Amniotic epithelial cell (primary cell): ENCODE results near the gene HIF1A.

Experiments used
- DNase-seq: peaks from one replicate; pipeline ENCODE4 v3.0.0-alpha.2; 2010; ENCODE audit warnings: low read depth

HIF1A gene

GRCh38 chr14:61749264-61749663 lies 54.0 kb downstream of the HIF1A start:
- DNase-seq = peak; percentile 41

DNA sequence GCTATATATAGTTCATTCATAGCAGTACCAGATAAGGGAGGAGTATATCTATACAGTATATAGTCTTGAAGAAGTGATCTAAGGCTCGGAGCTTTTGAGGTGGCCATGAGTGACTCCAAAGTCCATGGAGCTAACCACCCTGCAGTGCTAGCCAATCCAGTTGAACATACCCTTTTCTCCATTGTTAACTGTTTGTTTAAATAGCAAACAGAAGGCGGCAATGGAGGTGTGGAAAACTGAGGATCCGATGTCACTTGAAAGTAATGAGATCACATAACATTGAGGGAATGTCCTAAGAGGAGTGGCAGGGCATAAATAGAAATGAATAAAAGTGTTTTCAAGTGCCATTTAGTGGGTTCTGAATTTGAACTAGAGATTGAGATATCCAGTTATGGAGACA lies 54.6 kb downstream of the HIF1A start:
- DNase-seq = peak; percentile 30

- DNase-seq = peak; percentile 76
Measured at GRCh38 chr14:61750708-61751474, 55.6 kb downstream of the HIF1A start.

- peak; percentile 38 for DNase-seq
Measured at GRCh38 chr14:61751475-61751989, 56.2 kb downstream of the HIF1A start.

DNA sequence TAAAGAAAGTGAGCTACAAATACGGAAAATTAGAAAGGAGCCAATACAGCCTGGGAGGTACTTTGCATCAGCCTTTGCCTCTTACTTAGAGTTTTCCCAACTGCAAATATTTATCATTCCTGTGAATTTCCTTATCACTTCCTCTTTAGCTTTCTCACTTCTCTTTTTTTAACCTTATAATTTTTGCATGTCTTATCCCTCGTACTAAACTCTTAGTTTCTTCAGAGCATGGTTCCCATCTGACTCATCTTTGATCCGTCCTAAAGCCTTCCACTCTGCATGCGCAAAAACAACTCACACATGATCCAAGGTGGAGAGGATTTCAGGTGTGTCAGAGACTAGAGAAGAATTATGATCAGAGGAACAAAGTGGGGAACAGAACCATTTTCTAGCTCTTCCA lies 57.3 kb downstream of the HIF1A start:
- DNase-seq = peak; percentile 76

GRCh38 chr14:61753631-61754030 lies 58.3 kb downstream of the HIF1A start:
- peak; percentile 53 for DNase-seq

- DNase-seq = peak; percentile 55
Measured at GRCh38 chr14:61754627-61755381, 59.5 kb downstream of the HIF1A start.

- DNase-seq = peak; percentile 25
Measured at GRCh38 chr14:61755382-61755742, 60.0 kb downstream of the HIF1A start.

DNA sequence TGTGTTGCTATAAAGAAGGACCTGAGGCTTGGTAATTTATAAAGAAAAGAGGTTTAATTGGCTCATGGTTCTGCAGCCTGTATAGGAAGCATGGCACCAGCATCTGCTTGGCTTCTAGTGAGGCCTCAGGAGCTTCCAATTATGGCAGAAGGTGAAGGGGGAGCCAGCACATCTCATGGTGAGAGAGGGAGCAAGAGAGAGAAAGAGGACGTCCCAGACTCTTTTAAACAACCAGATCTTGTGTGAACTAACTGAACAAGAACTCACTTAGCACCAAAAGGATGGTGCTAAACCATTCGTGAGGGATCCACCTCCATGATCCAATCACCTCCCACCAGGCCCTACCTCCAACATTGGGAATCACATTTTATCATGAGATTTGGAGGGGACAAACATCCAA lies 60.8 kb downstream of the HIF1A start:
- DNase-seq = peak; percentile 43

DNA sequence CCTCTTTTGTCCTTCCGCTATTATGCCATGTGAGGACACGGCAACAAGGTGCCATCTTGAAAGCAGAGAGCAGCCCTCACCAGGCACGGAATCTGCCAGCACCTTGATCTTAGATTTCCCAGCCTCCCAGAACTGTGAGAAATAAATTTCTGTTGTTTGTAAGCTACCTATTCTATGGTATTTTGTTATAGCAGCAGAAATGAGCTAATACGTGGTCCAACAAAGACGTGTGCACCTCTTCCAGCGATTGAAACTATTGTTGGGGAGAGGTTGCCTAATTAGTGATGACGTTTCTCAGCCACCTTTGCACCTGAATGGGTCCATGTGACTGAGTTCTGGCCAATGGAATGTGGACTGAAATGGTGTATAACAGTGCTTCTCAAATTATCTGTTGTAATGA lies 64.6 kb downstream of the HIF1A start:
- peak; percentile 5 for DNase-seq

GRCh38 chr14:61761557-61761956 lies 66.2 kb downstream of the HIF1A start:
- no peak for DNase-seq

DNA sequence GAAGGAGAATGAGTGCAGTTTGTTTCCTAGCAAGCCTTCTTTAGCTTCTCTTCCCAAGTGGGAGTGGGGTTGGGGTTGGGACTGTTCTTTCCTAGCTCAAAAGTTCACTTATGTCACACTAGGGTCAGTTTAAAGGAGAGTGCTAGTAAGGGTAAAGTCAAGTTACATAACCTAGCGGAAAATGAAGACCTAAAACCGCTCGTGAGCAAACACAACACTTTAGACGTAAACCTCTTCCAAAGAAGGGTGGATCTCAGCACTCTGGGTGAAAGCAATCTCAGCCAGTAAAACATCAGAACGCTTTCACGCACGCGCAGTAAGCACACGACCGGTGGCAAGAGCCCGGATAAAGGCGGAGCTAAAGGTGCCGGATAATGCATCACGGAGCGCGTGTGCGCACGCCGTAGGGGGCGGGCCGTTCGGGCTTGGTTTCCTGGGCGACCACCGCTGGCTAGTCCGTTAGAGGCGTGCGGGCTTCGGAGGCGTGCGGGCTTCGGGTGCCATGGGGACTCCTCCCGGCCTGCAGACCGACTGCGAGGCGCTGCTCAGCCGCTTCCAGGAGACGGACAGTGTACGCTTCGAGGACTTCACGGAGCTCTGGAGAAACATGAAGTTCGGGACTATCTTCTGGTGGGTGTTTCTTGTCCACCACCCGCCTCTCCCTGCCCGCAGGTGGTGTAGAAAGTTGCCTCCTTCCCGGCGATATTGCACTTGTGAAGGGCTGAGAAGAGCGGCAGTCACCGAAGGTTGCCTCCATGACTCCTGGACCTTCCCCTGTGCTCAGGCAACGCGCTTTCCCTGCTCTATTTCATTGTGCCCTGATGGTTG lies 66.9 kb downstream of the HIF1A start, which contains the start of gene SNAPC1:
TSS of gene SNAPC1 (plus strand) at position 462 of the 828 bp plus-strand sequence. CDS start at position 503, 41 bp downstream.
- peak; percentile 94 for DNase-seq

GRCh38 chr14:61764342-61765122 lies 69.2 kb downstream of the HIF1A start:
- DNase-seq = no peak

- no peak for DNase-seq
Measured at GRCh38 chr14:61765225-61765943, 70.1 kb downstream of the HIF1A start.

GRCh38 chr14:61766151-61766550 lies 70.8 kb downstream of the HIF1A start:
- DNase-seq = no peak

- DNase-seq = no peak
Measured at GRCh38 chr14:61768240-61768639, 72.9 kb downstream of the HIF1A start.

GRCh38 chr14:61769893-61770292 lies 74.6 kb downstream of the HIF1A start:
- no peak for DNase-seq

DNA sequence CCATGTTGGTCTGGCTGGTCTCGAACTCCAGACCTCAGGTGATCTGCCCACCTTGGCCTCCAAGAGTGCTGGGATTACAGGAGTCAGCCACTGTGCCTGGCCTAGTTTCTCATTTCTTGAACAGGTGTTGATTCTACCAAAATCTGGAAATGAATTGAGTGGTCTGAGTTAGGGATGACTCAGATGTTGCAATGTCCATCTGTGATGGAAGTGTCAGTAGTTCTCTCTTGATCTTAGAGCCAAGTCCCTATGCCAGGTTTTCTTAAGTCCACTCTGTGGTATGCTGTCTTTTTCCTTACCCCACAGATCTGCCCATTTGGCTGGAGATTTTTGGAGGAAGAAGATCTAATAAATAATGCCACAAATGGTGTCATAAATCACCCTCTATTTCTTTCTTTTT lies 79.5 kb downstream of the HIF1A start:
- DNase-seq = no peak

- DNase-seq = no peak
Measured at GRCh38 chr14:61780125-61780524, 84.8 kb downstream of the HIF1A start.

GRCh38 chr14:61797309-61797708 lies 102.0 kb downstream of the HIF1A start:
- DNase-seq = no peak
